SU-DHL-6 (cell line): ENCODE data around the gene NDUFA12.

Experiments used
- CTCF ChIP-seq: fragments of 200-600 bp; sonication (generic); IDR thresholded peaks from one replicate; pipeline ENCODE4 v1.5.1; 2017; ENCODE audit warnings: antibody characterized with exemption, mild to moderate bottlenecking, low read length, moderate library complexity; ENCODE audit not compliant: insufficient read depth, poor library complexity, severe bottlenecking
- EZH2phosphoT487 ChIP-seq: fragments of 200-600 bp; sonication (generic), shearing (Covaris generic); conservative IDR thresholded peaks from 2 replicates; pipeline ENCODE4 v1.6.1; 2018; ENCODE audit warnings: mild to moderate bottlenecking, antibody characterized with exemption, low read length, moderate library complexity, mixed read lengths

- TF ChIP-seq CTCF, result no peak
- no peak for TF ChIP-seq EZH2phosphoT487
These were observed 73.7 kb downstream of the NDUFA12 start for GRCh38 chr12:94929780-94930179.
